ENCODE results near the gene POFUT1.

DNA sequence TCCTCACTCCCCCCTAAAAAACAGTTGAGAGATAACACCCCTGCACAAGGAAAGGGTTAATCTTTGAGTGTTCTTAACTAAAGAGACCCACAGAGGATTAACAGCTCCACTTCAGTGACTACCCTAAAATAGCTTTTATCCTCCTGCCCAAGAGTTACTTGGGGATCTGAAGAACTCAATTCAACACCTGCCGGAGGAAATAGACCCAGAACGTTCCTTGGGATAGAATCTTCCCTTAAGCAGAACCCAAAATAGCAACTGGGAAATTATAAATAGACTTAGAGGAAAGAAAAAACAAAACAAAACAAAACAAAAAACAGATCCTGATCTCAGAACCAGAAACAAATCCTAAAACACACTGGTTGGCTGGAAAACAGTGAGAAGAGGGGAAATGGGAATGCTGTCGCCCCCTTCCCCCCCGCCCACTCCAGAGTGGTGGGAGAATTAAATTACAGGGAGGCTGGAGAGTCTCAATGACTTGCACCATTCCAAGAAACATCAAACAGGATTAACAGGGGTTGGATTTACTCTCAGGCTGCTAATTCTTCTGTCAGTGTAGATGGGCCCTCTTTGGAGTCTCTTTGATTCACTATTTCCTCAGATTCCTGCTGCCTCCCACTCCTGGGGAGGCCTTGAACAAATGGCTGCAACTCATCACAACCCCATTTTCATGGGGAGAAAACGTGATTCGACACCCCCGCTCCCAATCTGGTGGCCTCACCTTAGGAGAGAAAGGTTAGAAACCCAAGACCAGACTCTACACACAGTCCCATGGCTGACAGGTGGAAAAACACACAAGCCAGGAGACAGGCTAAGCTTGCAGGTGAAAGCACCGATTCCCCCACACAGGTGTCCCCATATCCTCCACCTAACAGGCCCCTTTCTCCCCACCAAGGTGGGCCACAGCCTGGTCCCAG, 1.6 kb upstream of the POFUT1 start:
- TF ChIP-seq EMX1 (CRISPR knock-in tag; IDR thresholded peaks at IDR 0.05) (no peak), JUN (CRISPR knock-in tag; IDR thresholded peaks at IDR 0.05) (no peak), TEAD1 (CRISPR knock-in tag; IDR thresholded peaks at IDR 0.05) (no peak), NR3C1 (CRISPR knock-in tag; conservative IDR thresholded peaks at IDR 0.05; ENCODE audit: low read depth) (no peak), ZNF263 (CRISPR knock-in tag; IDR thresholded peaks at IDR 0.05; ENCODE audit: low read depth) (no peak), ELF4 (CRISPR knock-in tag; IDR thresholded peaks at IDR 0.05; ENCODE audit: low read depth) (no peak), OVOL2 (CRISPR knock-in tag; IDR thresholded peaks at IDR 0.05; ENCODE audit: borderline replicate concordance) (no peak), NFE2L1 (CRISPR knock-in tag; IDR thresholded peaks at IDR 0.05) (no peak), FOXJ3 (CRISPR knock-in tag; IDR thresholded peaks at IDR 0.05; ENCODE audit: borderline replicate concordance) (no peak), CREB1 (CRISPR knock-in tag; IDR thresholded peaks at IDR 0.05) (no peak)
- TF ChIP-seq, protein P1, sequence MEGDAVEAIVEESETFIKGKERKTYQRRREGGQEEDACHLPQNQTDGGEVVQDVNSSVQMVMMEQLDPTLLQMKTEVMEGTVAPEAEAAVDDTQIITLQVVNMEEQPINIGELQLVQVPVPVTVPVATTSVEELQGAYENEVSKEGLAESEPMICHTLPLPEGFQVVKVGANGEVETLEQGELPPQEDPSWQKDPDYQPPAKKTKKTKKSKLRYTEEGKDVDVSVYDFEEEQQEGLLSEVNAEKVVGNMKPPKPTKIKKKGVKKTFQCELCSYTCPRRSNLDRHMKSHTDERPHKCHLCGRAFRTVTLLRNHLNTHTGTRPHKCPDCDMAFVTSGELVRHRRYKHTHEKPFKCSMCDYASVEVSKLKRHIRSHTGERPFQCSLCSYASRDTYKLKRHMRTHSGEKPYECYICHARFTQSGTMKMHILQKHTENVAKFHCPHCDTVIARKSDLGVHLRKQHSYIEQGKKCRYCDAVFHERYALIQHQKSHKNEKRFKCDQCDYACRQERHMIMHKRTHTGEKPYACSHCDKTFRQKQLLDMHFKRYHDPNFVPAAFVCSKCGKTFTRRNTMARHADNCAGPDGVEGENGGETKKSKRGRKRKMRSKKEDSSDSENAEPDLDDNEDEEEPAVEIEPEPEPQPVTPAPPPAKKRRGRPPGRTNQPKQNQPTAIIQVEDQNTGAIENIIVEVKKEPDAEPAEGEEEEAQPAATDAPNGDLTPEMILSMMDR (IDR thresholded peaks at IDR 0.05) = no peak
- TF ChIP-seq, protein P2, sequence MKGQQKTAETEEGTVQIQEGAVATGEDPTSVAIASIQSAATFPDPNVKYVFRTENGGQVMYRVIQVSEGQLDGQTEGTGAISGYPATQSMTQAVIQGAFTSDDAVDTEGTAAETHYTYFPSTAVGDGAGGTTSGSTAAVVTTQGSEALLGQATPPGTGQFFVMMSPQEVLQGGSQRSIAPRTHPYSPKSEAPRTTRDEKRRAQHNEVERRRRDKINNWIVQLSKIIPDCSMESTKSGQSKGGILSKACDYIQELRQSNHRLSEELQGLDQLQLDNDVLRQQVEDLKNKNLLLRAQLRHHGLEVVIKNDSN (CRISPR knock-in tag; IDR thresholded peaks at IDR 0.05) = no peak
- TF ChIP-seq, protein P3, sequence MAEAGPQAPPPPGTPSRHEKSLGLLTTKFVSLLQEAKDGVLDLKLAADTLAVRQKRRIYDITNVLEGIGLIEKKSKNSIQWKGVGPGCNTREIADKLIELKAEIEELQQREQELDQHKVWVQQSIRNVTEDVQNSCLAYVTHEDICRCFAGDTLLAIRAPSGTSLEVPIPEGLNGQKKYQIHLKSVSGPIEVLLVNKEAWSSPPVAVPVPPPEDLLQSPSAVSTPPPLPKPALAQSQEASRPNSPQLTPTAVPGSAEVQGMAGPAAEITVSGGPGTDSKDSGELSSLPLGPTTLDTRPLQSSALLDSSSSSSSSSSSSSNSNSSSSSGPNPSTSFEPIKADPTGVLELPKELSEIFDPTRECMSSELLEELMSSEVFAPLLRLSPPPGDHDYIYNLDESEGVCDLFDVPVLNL (CRISPR knock-in tag; IDR thresholded peaks at IDR 0.05; ENCODE audit: borderline replicate concordance, low read depth) = no peak
